Middle frontal gyrus (tissue), 1 donor: ENCODE results near the gene GALNT2.

Source experiments
- DNase-seq: peaks from one replicate; pipeline ENCODE4 v3.0.0-alpha.2; 2015; ENCODE audit warnings: low spot score; ENCODE audit errors: extremely low spot score

GALNT2 gene

GRCh38 chr1:230316864-230317745 lies 250.1 kb downstream of the GALNT2 start:
- DNase-seq: no peak

DNA sequence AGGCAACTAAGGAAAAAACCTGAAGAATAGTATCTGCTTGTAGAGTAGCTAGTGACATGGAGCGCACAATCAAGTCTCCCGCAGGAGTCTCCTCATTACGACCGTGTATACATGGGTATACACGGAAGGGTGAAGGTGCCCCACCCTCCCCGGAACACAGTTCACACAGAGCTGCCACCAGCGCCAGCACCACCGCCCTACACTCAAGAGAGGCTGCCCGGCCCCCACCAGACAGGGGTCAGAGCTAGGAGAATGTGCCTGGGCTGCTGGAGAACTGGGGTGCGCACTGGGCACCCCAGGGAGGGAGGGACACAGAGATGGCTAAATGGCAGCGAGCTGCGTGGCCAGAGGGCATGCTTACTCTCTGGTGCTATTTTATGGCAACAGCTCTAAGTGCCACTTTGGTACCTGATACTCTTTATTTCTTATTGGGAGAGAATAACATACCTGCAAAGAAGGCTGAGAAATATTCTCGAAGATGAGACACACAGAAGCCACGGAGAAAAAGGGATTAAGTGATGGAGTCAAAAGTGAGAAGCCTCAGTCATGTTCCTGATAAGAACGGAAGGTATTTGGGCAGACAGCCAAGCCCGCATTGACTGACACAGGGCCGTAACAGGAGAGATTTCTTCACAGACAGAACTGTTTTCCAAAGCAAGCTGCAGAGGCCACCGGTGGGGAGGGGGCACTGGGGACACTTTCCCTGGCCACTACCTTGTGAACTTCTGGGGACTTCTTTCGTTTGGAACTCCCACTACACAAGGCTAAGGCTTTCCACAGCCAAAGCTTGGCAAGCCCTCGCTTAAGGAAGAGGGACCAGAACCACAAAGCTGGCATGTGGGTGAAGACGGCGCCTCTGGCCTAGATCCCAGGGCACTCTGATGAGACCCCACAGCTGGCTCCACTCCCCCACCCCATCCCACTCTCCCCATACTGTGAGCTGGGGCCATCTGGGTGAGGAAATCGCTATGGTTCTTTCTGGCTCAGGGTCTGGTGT lies 251.1 kb downstream of the GALNT2 start:
- DNase-seq: no peak

DNA sequence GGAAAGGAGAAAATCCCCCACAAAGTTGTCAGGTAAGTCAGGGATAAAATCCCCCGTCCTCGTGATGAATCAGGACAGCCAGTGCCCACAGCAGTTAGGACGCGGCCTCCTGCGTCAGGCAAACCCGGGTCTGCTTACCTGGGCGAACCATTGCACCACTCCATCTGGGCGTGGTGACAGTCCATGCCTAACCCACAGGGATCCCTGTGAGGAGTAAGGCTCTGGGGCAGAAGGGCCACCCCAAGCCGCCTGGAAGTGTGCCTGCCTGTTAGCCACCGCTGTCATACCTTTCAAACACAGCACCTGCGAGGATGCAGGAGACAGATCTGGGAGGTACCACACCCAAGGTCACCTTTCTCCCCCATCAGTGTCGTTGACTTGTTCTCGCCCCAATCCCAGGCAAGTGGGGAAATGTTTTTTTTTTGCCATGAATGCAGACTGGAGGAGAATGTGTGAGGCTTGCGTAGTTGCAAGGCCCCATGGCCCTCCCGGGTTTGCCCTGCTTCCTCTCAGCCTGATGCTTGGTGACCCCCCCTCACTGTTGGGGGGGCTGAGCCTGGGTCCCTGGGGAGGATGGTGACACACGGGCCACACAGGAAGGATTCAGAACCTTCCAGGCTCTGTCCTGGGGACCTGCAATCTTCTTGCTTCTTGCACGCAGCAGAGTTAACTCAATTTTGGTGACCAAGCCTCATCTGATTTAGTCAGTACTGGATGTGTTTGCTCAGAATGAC lies 252.1 kb downstream of the GALNT2 start:
- DNase-seq: no peak

DNA sequence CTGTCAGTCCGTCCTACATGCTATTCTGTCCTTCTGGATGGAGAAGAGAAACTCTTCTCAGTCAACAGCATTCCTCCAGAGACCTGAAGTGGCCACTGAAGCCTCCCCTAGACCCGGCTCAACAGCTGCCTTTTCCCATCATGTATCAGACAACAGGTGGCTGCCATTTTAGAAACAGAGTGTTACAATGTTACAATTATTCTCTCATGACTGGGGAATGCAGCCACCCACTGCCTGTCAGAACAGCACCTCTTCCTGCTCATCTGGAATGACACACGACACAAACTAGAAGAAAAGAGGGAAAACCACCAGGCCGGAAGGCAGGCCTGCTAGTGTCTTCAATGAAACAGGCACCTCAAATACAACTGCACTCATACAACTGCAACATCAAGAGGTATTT lies 253.8 kb downstream of the GALNT2 start:
- no peak for DNase-seq

GRCh38 chr1:230321341-230321740 lies 254.3 kb downstream of the GALNT2 start:
- DNase-seq: no peak

GRCh38 chr1:230321741-230322420 lies 254.8 kb downstream of the GALNT2 start:
- no peak for DNase-seq

- DNase-seq: no peak
Observed at GRCh38 chr1:230322421-230322756, 255.4 kb downstream of the GALNT2 start.

GRCh38 chr1:230322967-230323547 lies 256.0 kb downstream of the GALNT2 start:
- DNase-seq: no peak

DNA sequence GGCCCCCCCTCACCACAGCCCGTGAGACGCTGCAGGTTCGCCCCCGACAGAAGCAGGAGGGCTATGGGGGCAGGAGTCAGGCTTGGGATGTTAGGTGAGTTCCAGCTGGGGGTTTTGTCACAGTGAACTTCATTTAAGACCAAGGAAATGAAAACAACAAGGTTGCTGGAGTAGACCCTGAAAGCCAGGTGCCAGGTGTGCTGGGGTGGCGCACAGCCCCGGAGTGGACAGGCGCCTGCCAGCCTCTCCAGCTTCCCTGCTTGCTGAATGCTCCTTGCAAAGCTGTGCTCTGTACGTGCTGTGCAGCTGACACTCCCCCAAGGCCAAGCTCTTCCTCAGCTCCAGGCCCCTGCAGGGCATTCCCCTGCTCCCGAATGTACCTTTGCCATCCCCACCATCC lies 256.6 kb downstream of the GALNT2 start:
- DNase-seq: no peak

GRCh38 chr1:230326971-230327891 lies 260.2 kb downstream of the GALNT2 start:
- no peak for DNase-seq

- DNase-seq: no peak
Observed at GRCh38 chr1:230327892-230328284, 260.9 kb downstream of the GALNT2 start.

DNA sequence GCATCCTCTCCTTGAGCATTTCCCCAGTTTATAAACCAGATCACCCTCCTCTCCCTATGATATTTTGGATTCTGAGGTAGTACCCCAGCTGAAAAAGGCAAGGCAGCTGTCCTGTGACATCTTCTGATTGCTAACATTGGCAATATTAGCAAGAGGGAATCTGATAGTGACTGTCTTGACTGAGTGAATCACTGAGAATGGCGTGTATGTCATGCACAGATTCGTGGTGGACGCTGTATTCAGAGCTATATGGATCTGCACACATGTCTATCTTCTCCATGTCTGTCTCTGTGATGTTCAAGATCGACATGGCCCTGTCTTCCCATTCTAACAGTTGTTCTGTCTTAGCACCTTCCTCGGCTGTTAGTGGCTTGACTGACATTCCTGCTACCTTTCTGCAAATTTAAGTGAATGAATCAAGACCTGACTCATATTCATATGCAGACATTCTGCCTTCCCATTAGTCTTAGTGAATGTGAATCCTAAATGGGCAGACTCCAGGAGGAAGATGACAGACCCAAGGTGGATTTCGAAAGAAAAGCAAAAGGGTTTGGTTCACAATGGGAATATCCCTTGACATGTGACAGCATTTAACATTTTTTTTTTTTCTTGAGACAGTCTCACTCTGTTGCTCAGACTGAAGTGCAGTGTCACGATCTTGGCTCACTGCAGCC lies 261.4 kb downstream of the GALNT2 start:
- DNase-seq: no peak

DNA sequence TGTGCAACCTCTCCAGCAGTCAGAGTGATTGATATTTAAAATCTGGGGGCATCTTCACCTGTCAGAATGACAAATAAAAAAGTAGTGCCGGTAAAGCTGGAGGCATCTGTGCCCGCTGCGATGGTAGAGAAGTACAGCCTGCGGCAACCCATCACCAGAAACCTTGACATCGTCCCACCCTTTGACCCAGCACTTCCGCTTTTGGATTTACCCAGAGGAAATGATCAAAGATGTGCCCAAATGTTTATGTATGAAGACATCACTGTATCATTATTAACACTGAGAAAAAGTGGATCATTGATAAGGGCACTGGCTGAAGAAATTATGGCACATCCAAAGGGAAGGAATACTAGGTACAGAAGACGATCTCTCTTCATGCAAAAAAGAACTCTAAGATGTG lies 263.1 kb downstream of the GALNT2 start:
- no peak for DNase-seq
